T-helper 2 cell treated with Interferon-gamma antibody and Interleukin-4, amounts not matched to agents 5 μg/mL and 100 μg/mL, for 36 hours (primary cell): Measurements from ENCODE around the gene ZBTB38.

Experiments
- DNase-seq: peaks from one replicate; pipeline ENCODE4 v3.0.0; 2021; ENCODE audit warnings: low spot score
- H3K27ac Mint-ChIP-seq: one replicate; pipeline ENCODE4 v1.8.0; 2021; ENCODE audit warnings: mild to moderate bottlenecking, mixed read lengths
- H3K27me3 Mint-ChIP-seq: one replicate; pipeline ENCODE4 v1.8.0; 2021; ENCODE audit warnings: low read depth, mixed read lengths
- H3K36me3 Mint-ChIP-seq: one replicate; pipeline ENCODE4 v1.8.0; 2021; ENCODE audit warnings: low read depth, mixed read lengths
- H3K4me1 Mint-ChIP-seq: one replicate; pipeline ENCODE4 v1.8.0; 2021; ENCODE audit warnings: low read depth, mixed read lengths
- H3K4me3 Mint-ChIP-seq: one replicate; pipeline ENCODE4 v1.8.0; 2022; ENCODE audit warnings: mild to moderate bottlenecking, moderate library complexity, mixed read lengths
- H3K9me3 Mint-ChIP-seq: one replicate; pipeline ENCODE4 v1.8.0; 2021; ENCODE audit warnings: mixed read lengths

ZBTB38 gene

GRCh38 chr3:141380279-141380678, 12.0 kb downstream of the ZBTB38 start:
- Mint-ChIP-seq H3K4me3 (no peak overlapping the region), H3K36me3 (no peaks in the 10 kb centered on the region), H3K27me3 (peaks cover 3% of the 10 kb centered on the region), H3K4me1 (peaks cover 20% of the 10 kb centered on the region), H3K27ac (no peak overlapping the region), H3K9me3 (no peaks in the 10 kb centered on the region)
- DNase-seq: no peak

GRCh38 chr3:141380987-141381386, 12.7 kb downstream of the ZBTB38 start:
- Mint-ChIP-seq H3K27ac (no peak overlapping the region), H3K36me3 (no peaks in the 10 kb centered on the region)

GRCh38 chr3:141382571-141382970, 14.3 kb downstream of the ZBTB38 start:
- H3K4me3 Mint-ChIP-seq: no peak overlapping the region
- no peak overlapping the region for H3K27ac Mint-ChIP-seq

More at GRCh38 chr3:141380987-141381386, 12.7 kb downstream of the ZBTB38 start:
- no peak overlapping the region for H3K4me3 Mint-ChIP-seq
- peaks cover 13% of the 10 kb centered on the region for H3K4me1 Mint-ChIP-seq
- H3K9me3 Mint-ChIP-seq: no peaks in the 10 kb centered on the region
- peaks cover 5% of the 10 kb centered on the region for H3K27me3 Mint-ChIP-seq
- DNase-seq: no peak

GRCh38 chr3:141383555-141384129, 15.3 kb downstream of the ZBTB38 start:
- Mint-ChIP-seq H3K36me3 (no peaks in the 10 kb centered on the region), H3K9me3 (no peaks in the 10 kb centered on the region), H3K27ac (no peak overlapping the region), H3K4me3 (no peak overlapping the region), H3K27me3 (peaks cover 10% of the 10 kb centered on the region), H3K4me1 (peaks cover 4% of the 10 kb centered on the region)
- no peak for DNase-seq

More at GRCh38 chr3:141382571-141382970, 14.3 kb downstream of the ZBTB38 start:
- Mint-ChIP-seq H3K36me3 (no peaks in the 10 kb centered on the region), H3K27me3 (peaks cover 10% of the 10 kb centered on the region), H3K4me1 (peaks cover 3% of the 10 kb centered on the region), H3K9me3 (no peaks in the 10 kb centered on the region)
- no peak for DNase-seq

- Mint-ChIP-seq H3K4me1 (peaks cover 7% of the 10 kb centered on the region), H3K4me3 (no peak overlapping the region), H3K27ac (no peak overlapping the region), H3K27me3 (peaks cover 10% of the 10 kb centered on the region), H3K9me3 (no peaks in the 10 kb centered on the region), H3K36me3 (no peaks in the 10 kb centered on the region)
- no peak for DNase-seq
Observed at GRCh38 chr3:141384157-141384556, 15.9 kb downstream of the ZBTB38 start.

GRCh38 chr3:141384575-141384974, 16.3 kb downstream of the ZBTB38 start:
- peaks cover 7% of the 10 kb centered on the region for H3K4me1 Mint-ChIP-seq
- no peak overlapping the region for H3K27ac Mint-ChIP-seq
- H3K27me3 Mint-ChIP-seq: peaks cover 10% of the 10 kb centered on the region
- H3K36me3 Mint-ChIP-seq: no peaks in the 10 kb centered on the region
- no peak for DNase-seq
- H3K9me3 Mint-ChIP-seq: no peaks in the 10 kb centered on the region
- no peak overlapping the region for H3K4me3 Mint-ChIP-seq

GRCh38 chr3:141385406-141386125, 17.3 kb downstream of the ZBTB38 start:
- Mint-ChIP-seq H3K27me3 (peaks cover 10% of the 10 kb centered on the region), H3K27ac (no peak overlapping the region), H3K4me1 (peaks cover 10% of the 10 kb centered on the region), H3K4me3 (no peak overlapping the region), H3K9me3 (no peaks in the 10 kb centered on the region), H3K36me3 (no peaks in the 10 kb centered on the region)
- no peak for DNase-seq

GRCh38 chr3:141386126-141386488, 17.8 kb downstream of the ZBTB38 start:
- peaks cover 10% of the 10 kb centered on the region for H3K27me3 Mint-ChIP-seq
- peaks cover 10% of the 10 kb centered on the region for H3K4me1 Mint-ChIP-seq
- H3K36me3 Mint-ChIP-seq: no peaks in the 10 kb centered on the region
- no peaks in the 10 kb centered on the region for H3K9me3 Mint-ChIP-seq
- H3K27ac Mint-ChIP-seq: no peak overlapping the region
- no peak overlapping the region for H3K4me3 Mint-ChIP-seq
- no peak for DNase-seq

GRCh38 chr3:141386611-141387111, 18.4 kb downstream of the ZBTB38 start:
- no peak for DNase-seq
- Mint-ChIP-seq H3K4me1 (peaks cover 12% of the 10 kb centered on the region), H3K36me3 (no peaks in the 10 kb centered on the region), H3K9me3 (no peaks in the 10 kb centered on the region), H3K27me3 (peaks cover 10% of the 10 kb centered on the region), H3K4me3 (no peak overlapping the region), H3K27ac (peak overlapping the region; percentile 42)

GRCh38 chr3:141387516-141387915, 19.2 kb downstream of the ZBTB38 start:
- H3K4me1 Mint-ChIP-seq: peaks cover 14% of the 10 kb centered on the region
- no peak overlapping the region for H3K27ac Mint-ChIP-seq
- H3K9me3 Mint-ChIP-seq: no peaks in the 10 kb centered on the region
- no peaks in the 10 kb centered on the region for H3K36me3 Mint-ChIP-seq
- H3K4me3 Mint-ChIP-seq: no peak overlapping the region
- peaks cover 10% of the 10 kb centered on the region for H3K27me3 Mint-ChIP-seq
- no peak for DNase-seq

- peak overlapping the region; percentile 46 for H3K27ac Mint-ChIP-seq
- H3K4me1 Mint-ChIP-seq: peaks cover 15% of the 10 kb centered on the region
- peak overlapping the region; percentile 68 for H3K4me3 Mint-ChIP-seq
- no peak for DNase-seq
- H3K27me3 Mint-ChIP-seq: peaks cover 10% of the 10 kb centered on the region
- H3K36me3 Mint-ChIP-seq: no peaks in the 10 kb centered on the region
- no peaks in the 10 kb centered on the region for H3K9me3 Mint-ChIP-seq
Observed at GRCh38 chr3:141388395-141388794, 20.1 kb downstream of the ZBTB38 start.

GRCh38 chr3:141388823-141389621, 20.7 kb downstream of the ZBTB38 start:
- H3K27ac Mint-ChIP-seq: peak overlapping the region; percentile 46
- peaks cover 15% of the 10 kb centered on the region for H3K4me1 Mint-ChIP-seq
- peak overlapping the region; percentile 68 for H3K4me3 Mint-ChIP-seq

GRCh38 chr3:141389703-141390102, 21.4 kb downstream of the ZBTB38 start:
- Mint-ChIP-seq H3K27me3 (peaks cover 8% of the 10 kb centered on the region), H3K4me1 (peaks cover 18% of the 10 kb centered on the region), H3K27ac (no peak overlapping the region), H3K4me3 (no peak overlapping the region), H3K9me3 (no peaks in the 10 kb centered on the region), H3K36me3 (no peaks in the 10 kb centered on the region)
- DNase-seq: no peak

More at GRCh38 chr3:141388823-141389621, 20.7 kb downstream of the ZBTB38 start:
- H3K9me3 Mint-ChIP-seq: no peaks in the 10 kb centered on the region
- peaks cover 10% of the 10 kb centered on the region for H3K27me3 Mint-ChIP-seq
- no peaks in the 10 kb centered on the region for H3K36me3 Mint-ChIP-seq
- no peak for DNase-seq

GRCh38 chr3:141390747-141391146, 22.4 kb downstream of the ZBTB38 start:
- H3K36me3 Mint-ChIP-seq: no peaks in the 10 kb centered on the region
- H3K4me3 Mint-ChIP-seq: peak overlapping the region; percentile 40
- no peaks in the 10 kb centered on the region for H3K9me3 Mint-ChIP-seq
- H3K4me1 Mint-ChIP-seq: peaks cover 18% of the 10 kb centered on the region
- no peak for DNase-seq
- H3K27ac Mint-ChIP-seq: peak overlapping the region; percentile 31
- peaks cover 7% of the 10 kb centered on the region for H3K27me3 Mint-ChIP-seq
